ENCODE measurements around the gene APOBEC3B.

- TF ChIP-seq, protein P1, sequence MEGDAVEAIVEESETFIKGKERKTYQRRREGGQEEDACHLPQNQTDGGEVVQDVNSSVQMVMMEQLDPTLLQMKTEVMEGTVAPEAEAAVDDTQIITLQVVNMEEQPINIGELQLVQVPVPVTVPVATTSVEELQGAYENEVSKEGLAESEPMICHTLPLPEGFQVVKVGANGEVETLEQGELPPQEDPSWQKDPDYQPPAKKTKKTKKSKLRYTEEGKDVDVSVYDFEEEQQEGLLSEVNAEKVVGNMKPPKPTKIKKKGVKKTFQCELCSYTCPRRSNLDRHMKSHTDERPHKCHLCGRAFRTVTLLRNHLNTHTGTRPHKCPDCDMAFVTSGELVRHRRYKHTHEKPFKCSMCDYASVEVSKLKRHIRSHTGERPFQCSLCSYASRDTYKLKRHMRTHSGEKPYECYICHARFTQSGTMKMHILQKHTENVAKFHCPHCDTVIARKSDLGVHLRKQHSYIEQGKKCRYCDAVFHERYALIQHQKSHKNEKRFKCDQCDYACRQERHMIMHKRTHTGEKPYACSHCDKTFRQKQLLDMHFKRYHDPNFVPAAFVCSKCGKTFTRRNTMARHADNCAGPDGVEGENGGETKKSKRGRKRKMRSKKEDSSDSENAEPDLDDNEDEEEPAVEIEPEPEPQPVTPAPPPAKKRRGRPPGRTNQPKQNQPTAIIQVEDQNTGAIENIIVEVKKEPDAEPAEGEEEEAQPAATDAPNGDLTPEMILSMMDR (IDR thresholded peaks at IDR 0.05), result no peak
- TF ChIP-seq POLR2A (IDR thresholded peaks at IDR 0.05), result no peak
Observed at GRCh38 chr22:38986629-38987028, 4.5 kb downstream of the APOBEC3B start.

Data from thyroid gland (tissue), 4 donors.